Right atrium auricular region (tissue), 2 donors: ENCODE data around the gene THSD4. TPM values are rescaled to one million over a fixed set of nuclear protein-coding genes. Genes with fewer than 3 reads are reported as not detected.

Experiments
- DNase-seq: peaks from one replicate; pipeline ENCODE4 v3.0.0-alpha.2; 2019; ENCODE audit warnings: low spot score
- H3K27ac ChIP-seq, 2 donors: fragments of 200-600 bp; sonication (generic); 1 replicate in 1 of 2; 2 replicates in 1 of 2; pipeline ENCODE4 v1.5.1; 2016 to 2019
- H3K27me3 ChIP-seq, 2 donors: fragments of 200-600 bp; sonication (generic); one replicate each; pipeline versions ENCODE4 v1.5.1 to v1.6.0; 2017 to 2019
- H3K36me3 ChIP-seq: fragments of 200-600 bp; sonication (generic); one replicate; pipeline ENCODE4 v1.5.1; 2016
- H3K4me1 ChIP-seq, 2 donors: fragments of 200-600 bp; sonication (generic); one replicate each; pipeline versions ENCODE4 v1.5.1 to v1.6.0; 2017 to 2019
- H3K4me3 ChIP-seq, 2 donors: fragments of 200-600 bp; sonication (generic); 1 replicate in 1 of 2; 2 replicates in 1 of 2; pipeline ENCODE4 v1.5.1; 2017 to 2019; ENCODE audit warnings: mild to moderate bottlenecking in 1 of 2, moderate library complexity in 1 of 2
- H3K9me3 ChIP-seq, 2 donors: fragments of 200-600 bp; sonication (generic); one replicate each; pipeline ENCODE4 v1.5.1; 2019
- total RNA-seq, 2 donors: library from RNA; depleted of rRNA; stranded (reverse); fragments of >200 nt; gene quantifications; one replicate each; pipeline ENCODE4 v1.1.0, GENCODE V29; 2016
- TF ChIP-seq, protein P1 (sequence below), 2 donors: fragments of 200-600 bp; sonication (generic); IDR thresholded peaks; one replicate each; pipeline ENCODE4 v1.5.1; 2019; ENCODE audit warnings: antibody characterized with exemption in 2 of 2

The THSD4 gene
- total RNA-seq, 2 donors from 2014 or later, result 41.2 to 85.3 TPM

DNA sequence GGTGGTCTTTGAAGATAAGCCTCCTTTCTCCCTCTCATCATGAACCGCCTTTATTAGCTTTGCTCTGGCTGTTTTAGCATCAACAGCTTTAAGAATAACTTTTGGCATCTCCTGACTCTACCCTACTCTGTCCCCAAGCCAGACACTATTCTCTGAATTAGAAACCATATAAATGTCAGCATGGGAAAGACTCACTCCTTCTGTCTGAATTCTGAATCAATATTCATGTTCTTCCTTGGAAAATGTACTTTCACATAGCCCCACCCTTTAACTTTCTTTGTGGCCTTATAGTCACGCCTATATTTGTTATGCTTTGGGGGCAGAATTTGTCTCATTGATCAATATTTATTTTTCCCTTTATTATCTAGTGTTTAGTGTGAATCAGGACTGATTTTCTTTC lies 563.3 kb downstream of the THSD4 start:
- Histone ChIP-seq H3K27me3 (no peaks in the 10 kb centered on the region), H3K36me3 (no peaks in the 10 kb centered on the region), H3K27ac (peak overlapping the region; percentile 41 to 78), H3K4me3 (no peak overlapping the region), H3K4me1 (peaks cover 0 to 51% of the 10 kb centered on the region in 2 donors), H3K9me3 (no peaks in the 10 kb centered on the region)
- no peak for DNase-seq
- TF ChIP-seq, protein P1, sequence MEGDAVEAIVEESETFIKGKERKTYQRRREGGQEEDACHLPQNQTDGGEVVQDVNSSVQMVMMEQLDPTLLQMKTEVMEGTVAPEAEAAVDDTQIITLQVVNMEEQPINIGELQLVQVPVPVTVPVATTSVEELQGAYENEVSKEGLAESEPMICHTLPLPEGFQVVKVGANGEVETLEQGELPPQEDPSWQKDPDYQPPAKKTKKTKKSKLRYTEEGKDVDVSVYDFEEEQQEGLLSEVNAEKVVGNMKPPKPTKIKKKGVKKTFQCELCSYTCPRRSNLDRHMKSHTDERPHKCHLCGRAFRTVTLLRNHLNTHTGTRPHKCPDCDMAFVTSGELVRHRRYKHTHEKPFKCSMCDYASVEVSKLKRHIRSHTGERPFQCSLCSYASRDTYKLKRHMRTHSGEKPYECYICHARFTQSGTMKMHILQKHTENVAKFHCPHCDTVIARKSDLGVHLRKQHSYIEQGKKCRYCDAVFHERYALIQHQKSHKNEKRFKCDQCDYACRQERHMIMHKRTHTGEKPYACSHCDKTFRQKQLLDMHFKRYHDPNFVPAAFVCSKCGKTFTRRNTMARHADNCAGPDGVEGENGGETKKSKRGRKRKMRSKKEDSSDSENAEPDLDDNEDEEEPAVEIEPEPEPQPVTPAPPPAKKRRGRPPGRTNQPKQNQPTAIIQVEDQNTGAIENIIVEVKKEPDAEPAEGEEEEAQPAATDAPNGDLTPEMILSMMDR (IDR thresholded peaks at IDR 0.05), result no peak

DNA sequence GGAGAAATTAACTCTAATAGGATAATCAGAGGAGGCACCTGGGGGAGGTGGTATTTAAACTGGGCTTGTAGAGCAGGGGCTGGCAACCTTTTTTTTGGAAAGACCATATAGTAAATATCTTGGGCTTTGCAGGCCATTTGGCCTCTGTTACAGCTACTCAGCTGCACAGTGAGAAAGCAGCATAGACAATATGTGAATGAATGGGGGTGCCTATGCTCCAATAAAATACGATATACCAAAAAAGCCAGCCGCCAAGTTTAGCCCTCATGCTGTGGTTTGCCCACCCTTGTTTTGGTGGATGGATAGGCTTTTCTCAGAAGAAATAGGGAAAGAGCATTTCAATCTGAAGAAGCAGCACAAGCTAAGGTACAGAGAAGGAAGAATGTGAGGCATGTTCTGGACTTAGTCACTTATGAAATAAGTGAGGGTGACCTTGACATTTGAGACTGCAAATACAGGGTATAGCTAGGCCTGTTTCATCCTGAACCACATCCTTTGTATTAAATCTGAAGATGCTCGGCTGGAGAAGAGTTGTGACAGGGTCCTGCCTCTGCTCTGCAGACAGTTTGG lies 564.0 kb downstream of the THSD4 start:
- H3K27me3 ChIP-seq, result no peaks in the 10 kb centered on the region
- TF ChIP-seq, protein P1 (IDR thresholded peaks at IDR 0.05), result no peak
- no peaks in the 10 kb centered on the region for H3K36me3 ChIP-seq
- H3K4me3 ChIP-seq, result no peak overlapping the region
- H3K9me3 ChIP-seq, result no peaks in the 10 kb centered on the region
- DNase-seq, result no peak
- peak overlapping the region; percentile 47 to 78 for H3K27ac ChIP-seq
- peaks cover 0 to 51% of the 10 kb centered on the region in 2 donors for H3K4me1 ChIP-seq

DNA sequence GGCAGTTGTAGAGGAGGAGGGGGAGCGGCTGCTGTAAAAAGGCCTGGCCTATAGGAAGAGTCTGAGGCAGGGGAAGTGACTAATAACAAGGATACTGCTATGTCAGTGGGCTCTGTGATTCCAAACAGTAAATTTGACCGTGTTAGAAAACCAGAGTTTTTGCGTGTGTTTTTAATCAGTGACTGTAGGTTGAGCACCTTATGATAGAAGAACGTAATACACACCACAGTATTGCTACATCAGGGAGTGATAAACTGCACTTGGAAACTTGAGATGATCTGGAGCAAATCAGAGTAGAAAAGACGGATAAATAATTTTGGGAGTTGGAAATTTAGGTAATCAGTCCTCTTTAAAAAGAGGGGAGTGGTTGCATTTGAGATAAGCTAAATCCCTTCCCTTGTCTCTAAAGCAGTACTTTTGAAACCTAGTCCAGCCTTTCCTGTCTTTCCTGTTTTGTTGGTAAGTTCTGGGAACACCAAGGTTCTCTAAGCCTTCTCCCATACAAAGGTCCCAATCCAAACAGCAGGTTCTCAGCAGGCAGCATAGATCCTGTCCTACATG lies 564.6 kb downstream of the THSD4 start:
- TF ChIP-seq, protein P1 (IDR thresholded peaks at IDR 0.05), result no peak
- no peaks in the 10 kb centered on the region for H3K9me3 ChIP-seq
- H3K27me3 ChIP-seq, result no peaks in the 10 kb centered on the region
- H3K4me1 ChIP-seq, result peaks cover 0 to 51% of the 10 kb centered on the region in 2 donors
- DNase-seq, result no peak
- no peak overlapping the region for H3K4me3 ChIP-seq
- H3K36me3 ChIP-seq, result no peaks in the 10 kb centered on the region
- peak overlapping the region; percentile 47 to 78 for H3K27ac ChIP-seq

DNA sequence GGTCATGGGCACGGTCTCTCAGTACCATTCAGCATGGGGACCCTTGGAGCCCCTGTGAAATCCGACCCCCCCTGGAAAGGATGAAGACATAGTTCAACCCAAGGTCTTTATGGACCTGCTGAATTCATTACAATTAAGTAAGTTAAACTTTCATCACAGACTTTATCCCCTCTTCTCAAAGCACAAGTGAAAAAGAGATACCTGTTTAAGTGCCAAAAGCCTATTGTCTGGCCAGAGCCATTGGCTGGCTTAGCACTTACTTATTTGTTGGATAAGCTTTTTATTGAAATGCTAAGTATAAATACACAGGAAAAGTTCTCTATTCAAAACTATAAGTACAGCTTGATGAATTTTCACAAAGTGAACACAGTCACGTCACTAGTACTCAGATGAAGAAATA lies 566.7 kb downstream of the THSD4 start:
- Histone ChIP-seq H3K9me3 (no peaks in the 10 kb centered on the region), H3K4me3 (no peak overlapping the region), H3K4me1 (peaks cover 0 to 41% of the 10 kb centered on the region in 2 donors), H3K36me3 (no peaks in the 10 kb centered on the region), H3K27ac (no peak overlapping the region), H3K27me3 (no peaks in the 10 kb centered on the region)
- no peak for DNase-seq
- TF ChIP-seq, protein P1 (IDR thresholded peaks at IDR 0.05), result no peak

DNA sequence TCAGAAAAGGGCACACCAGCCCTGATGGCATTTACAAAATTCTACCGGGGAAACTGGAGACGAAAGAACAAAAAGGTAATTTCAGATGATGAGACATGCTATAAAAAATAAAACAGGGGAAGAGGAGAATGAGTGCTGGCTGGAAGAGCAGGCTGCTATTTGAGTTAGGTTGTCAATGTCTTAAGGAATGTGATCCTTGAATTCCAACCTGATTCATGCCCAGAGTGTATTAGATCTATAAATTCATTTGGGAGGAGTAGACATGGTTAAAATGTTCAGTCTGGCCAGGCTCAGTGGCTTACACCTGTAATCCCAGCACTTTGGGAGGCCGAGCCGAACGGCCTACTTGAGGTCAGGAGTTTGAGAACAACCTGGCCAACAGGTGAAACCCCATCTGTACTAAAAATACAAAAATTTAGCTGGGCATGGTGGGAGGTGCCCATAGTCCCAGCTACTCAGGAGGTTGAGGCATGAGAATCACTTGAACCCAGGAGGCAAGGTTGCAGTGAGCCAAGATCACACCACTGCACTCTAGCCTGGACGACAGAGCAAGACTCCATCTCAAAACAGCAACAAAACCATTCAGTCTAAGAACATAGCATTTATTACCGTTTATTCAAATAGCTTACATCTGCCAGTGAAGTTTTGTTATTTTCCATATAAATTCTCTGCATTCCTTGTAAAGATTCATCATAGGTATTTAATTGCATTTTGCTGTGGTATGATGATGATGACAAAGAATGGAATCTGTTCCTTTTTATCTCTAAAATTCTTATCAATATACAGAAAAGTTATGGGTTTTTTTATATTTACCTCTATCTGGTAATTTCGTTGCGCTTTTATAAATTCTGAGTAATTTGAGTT lies 568.4 kb downstream of the THSD4 start:
- H3K27me3 ChIP-seq, result no peaks in the 10 kb centered on the region
- H3K9me3 ChIP-seq, result no peaks in the 10 kb centered on the region
- no peak overlapping the region for H3K4me3 ChIP-seq
- TF ChIP-seq, protein P1 (IDR thresholded peaks at IDR 0.05), result no peak
- no peak overlapping the region for H3K27ac ChIP-seq
- no peaks in the 10 kb centered on the region for H3K36me3 ChIP-seq
- DNase-seq, result no peak
- peaks cover 0 to 25% of the 10 kb centered on the region in 2 donors for H3K4me1 ChIP-seq
